HG03280 (cell line): Measurements from ENCODE around the gene AMZ2.
A peak's percentile ranks its signal among the peaks of the same experiment; 100 is the strongest.

ENCODE experiments used
- ATAC-seq: cut with Tn5 transposase; IDR thresholded peaks from one replicate; pipeline ENCODE4 v1.9.1; 2021; ENCODE audit warnings: mild to moderate bottlenecking, moderate library complexity; ENCODE audit not compliant: unreplicated experiment

Gene AMZ2

GRCh38 chr17:68289936-68290267, 42.1 kb downstream of the AMZ2 start:
- no peak for ATAC-seq

- no peak for ATAC-seq
These were observed 42.6 kb downstream of the AMZ2 start for GRCh38 chr17:68290268-68290954.

GRCh38 chr17:68290955-68291835, 43.4 kb downstream of the AMZ2 start, which contains the start of the genes ARSG and SLC16A6:
TSS of gene ARSG (plus strand) at chr17:68291495. CDS start at chr17:68307494, 15,999 bp downstream.
TSS of gene SLC16A6 (minus strand) at chr17:68291127. CDS start at chr17:68278320, 12,807 bp downstream.
- peak; percentile 51 for ATAC-seq

GRCh38 chr17:68291836-68292688, 44.2 kb downstream of the AMZ2 start:
- peak; percentile 63 for ATAC-seq

GRCh38 chr17:68292689-68293040, 44.8 kb downstream of the AMZ2 start:
- no peak for ATAC-seq

- ATAC-seq, result no peak
These were observed 45.8 kb downstream of the AMZ2 start for GRCh38 chr17:68293490-68294195.

GRCh38 chr17:68294196-68294555, 46.3 kb downstream of the AMZ2 start:
- no peak for ATAC-seq

GRCh38 chr17:68294617-68295016, 46.8 kb downstream of the AMZ2 start:
- no peak for ATAC-seq

- no peak for ATAC-seq
These were observed 47.2 kb downstream of the AMZ2 start for GRCh38 chr17:68295086-68295485.

- no peak for ATAC-seq
These were observed 48.7 kb downstream of the AMZ2 start for GRCh38 chr17:68296217-68297191.

GRCh38 chr17:68297195-68297594, 49.4 kb downstream of the AMZ2 start:
- ATAC-seq, result no peak

GRCh38 chr17:68298601-68299000, 50.8 kb downstream of the AMZ2 start:
- ATAC-seq, result no peak

- no peak for ATAC-seq
These were observed 52.0 kb downstream of the AMZ2 start for GRCh38 chr17:68299817-68300216.

- ATAC-seq, result no peak
These were observed 53.7 kb downstream of the AMZ2 start for GRCh38 chr17:68301438-68301959.

- no peak for ATAC-seq
These were observed 54.3 kb downstream of the AMZ2 start for GRCh38 chr17:68302066-68302564.

GRCh38 chr17:68302666-68303065, 54.8 kb downstream of the AMZ2 start:
- ATAC-seq, result no peak

GRCh38 chr17:68304706-68305105, 56.9 kb downstream of the AMZ2 start:
- ATAC-seq, result no peak

GRCh38 chr17:68305142-68305541, 57.3 kb downstream of the AMZ2 start:
- ATAC-seq, result no peak
